WTC11 (cell line): ENCODE measurements around the gene CD244. TPM values are rescaled to one million over a fixed set of nuclear protein-coding genes. Genes with fewer than 3 reads are reported as not detected.

Source experiments
- ATAC-seq: fragments of 200-7000 bp; cut with Tn5 transposase; 2 replicates; pipeline ENCODE4 v1.10.0; 2021; ENCODE audit warnings: mild to moderate bottlenecking, moderate library complexity
- CTCF ChIA-PET: fragments of 300-600 bp; sonication (Branson Sonifier 250); formaldehyde crosslinking; loops from one replicate; lab custom pipeline; 2021; ENCODE audit warnings: antibody characterized with exemption; lab: Charles Lee
- POLR2A ChIA-PET: fragments of 350-600 bp; sonication (Branson Sonifier 250); formaldehyde crosslinking; loops from one replicate; lab custom pipeline; 2021; ENCODE audit warnings: antibody characterized with exemption; lab: Charles Lee
- DNase-seq: peaks from one replicate; pipeline ENCODE4 v3.0.0; 2021; ENCODE audit warnings: low spot score
- H3K27ac Mint-ChIP-seq: 2 replicates; pipeline ENCODE4 v1.8.0; 2021; ENCODE audit warnings: mixed read lengths
- H3K27me3 Mint-ChIP-seq: 2 replicates; pipeline ENCODE4 v1.8.0; 2021; ENCODE audit warnings: low read depth, mild to moderate bottlenecking, moderate library complexity, mixed read lengths
- H3K36me3 Mint-ChIP-seq: 2 replicates; pipeline ENCODE4 v1.8.0; 2021; ENCODE audit warnings: mixed read lengths
- H3K4me1 Mint-ChIP-seq: 2 replicates; pipeline ENCODE4 v1.8.0; 2022; ENCODE audit warnings: mixed read lengths
- H3K4me3 Mint-ChIP-seq: 2 replicates; pipeline ENCODE4 v1.8.0; 2021; ENCODE audit warnings: mild to moderate bottlenecking, moderate library complexity, mixed read lengths
- H3K9me3 Mint-ChIP-seq: 2 replicates; pipeline ENCODE4 v1.8.0; 2021; ENCODE audit warnings: mixed read lengths
- CBFB ChIP-seq: sonication (generic); formaldehyde crosslinking; IDR thresholded peaks from 2 replicates; pipeline ENCODE4 v1.8.1; 2022; ENCODE audit warnings: mild to moderate bottlenecking, low read depth, missing genetic modification reagents
- CREB1 ChIP-seq: sonication (generic); formaldehyde crosslinking; IDR thresholded peaks from 2 replicates; pipeline ENCODE4 v1.8.0; 2023; ENCODE audit warnings: mild to moderate bottlenecking, missing genetic modification reagents
- ELF4 ChIP-seq: sonication (generic); formaldehyde crosslinking; IDR thresholded peaks from 2 replicates; pipeline ENCODE4 v1.8.1; 2022; ENCODE audit warnings: low read depth, mild to moderate bottlenecking, moderate library complexity, missing genetic modification reagents
- EMX1 ChIP-seq: fragments of 250-450 bp; sonication (Bioruptor Pico); IDR thresholded peaks from 2 replicates; pipeline ENCODE4 v1.8.0; 2021; ENCODE audit warnings: mild to moderate bottlenecking
- ESRRA ChIP-seq: sonication (generic); formaldehyde crosslinking; IDR thresholded peaks from 2 replicates; pipeline ENCODE4 v1.8.1; 2022; ENCODE audit warnings: mild to moderate bottlenecking, missing genetic modification reagents, borderline replicate concordance
- GABPB1 ChIP-seq: sonication (generic); formaldehyde crosslinking; IDR thresholded peaks from 2 replicates; pipeline ENCODE4 v1.8.1; 2023; ENCODE audit warnings: mild to moderate bottlenecking, missing genetic modification reagents
- GRHL2 ChIP-seq: fragments of 250-450 bp; sonication (Bioruptor Pico); IDR thresholded peaks from 2 replicates; pipeline ENCODE4 v1.8.0; 2022; ENCODE audit warnings: mild to moderate bottlenecking, moderate library complexity; ENCODE audit not compliant: insufficient replicate concordance, severe bottlenecking
- JUN ChIP-seq: sonication (generic); formaldehyde crosslinking; IDR thresholded peaks from 2 replicates; pipeline ENCODE4 v1.8.0; 2023; ENCODE audit warnings: mild to moderate bottlenecking, missing genetic modification reagents
- KAT7 ChIP-seq: sonication (generic); formaldehyde crosslinking; IDR thresholded peaks from 2 replicates; pipeline ENCODE4 v1.8.1; 2023; ENCODE audit warnings: missing genetic modification reagents, mild to moderate bottlenecking, borderline replicate concordance
- NFATC4 ChIP-seq: fragments of 250-450 bp; sonication (Bioruptor Pico); IDR thresholded peaks from 2 replicates; pipeline ENCODE4 v1.9.0; 2021; ENCODE audit warnings: mild to moderate bottlenecking
- NR3C1 ChIP-seq: sonication (generic); formaldehyde crosslinking; conservative IDR thresholded peaks from 2 replicates; pipeline ENCODE4 v1.8.1; 2023; ENCODE audit warnings: low read depth, mild to moderate bottlenecking, missing genetic modification reagents
- OVOL2 ChIP-seq: fragments of 250-450 bp; sonication (Bioruptor Pico); IDR thresholded peaks from 2 replicates; pipeline ENCODE4 v1.9.0; 2021; ENCODE audit warnings: mild to moderate bottlenecking, borderline replicate concordance
- PRRX2 ChIP-seq: fragments of 250-450 bp; sonication (Bioruptor Pico); IDR thresholded peaks from 2 replicates; pipeline ENCODE4 v1.8.0; 2021; ENCODE audit warnings: mild to moderate bottlenecking
- TCF7 ChIP-seq: sonication (generic); formaldehyde crosslinking; IDR thresholded peaks from 2 replicates; pipeline ENCODE4 v1.8.0; 2022; ENCODE audit warnings: mild to moderate bottlenecking, low read depth, missing genetic modification reagents, moderate library complexity
- ZNF416 ChIP-seq: fragments of 250-450 bp; sonication (Bioruptor Pico); IDR thresholded peaks from 2 replicates; pipeline ENCODE4 v1.9.0; 2021; ENCODE audit warnings: mild to moderate bottlenecking, inconsistent platforms
- ZNF423 ChIP-seq: fragments of 250-450 bp; sonication (Bioruptor Pico); IDR thresholded peaks from 2 replicates; pipeline ENCODE4 v2.1.2; 2022; ENCODE audit warnings: mild to moderate bottlenecking, moderate library complexity
- ZNF671 ChIP-seq: fragments of 250-450 bp; sonication (Bioruptor Pico); IDR thresholded peaks from 2 replicates; pipeline ENCODE4 v1.8.0; 2021; ENCODE audit warnings: mild to moderate bottlenecking
- total RNA-seq: library from RNA; stranded (reverse); gene quantifications from 3 replicates; pipeline ENCODE4 v1.2.3, GENCODE V29; 2021
- TF ChIP-seq, protein P1 (sequence below): sonication (generic); formaldehyde crosslinking; IDR thresholded peaks from 2 replicates; pipeline ENCODE4 v1.8.1; 2022; ENCODE audit warnings: missing genetic modification reagents, borderline replicate concordance
- TF ChIP-seq, protein P2 (sequence below): fragments of 250-450 bp; sonication (Bioruptor Pico); IDR thresholded peaks from 2 replicates; pipeline ENCODE4 v1.9.0; 2021; ENCODE audit warnings: moderate library complexity, mild to moderate bottlenecking, inconsistent platforms, borderline replicate concordance
- TF ChIP-seq, protein P3 (sequence below): sonication (generic); formaldehyde crosslinking; IDR thresholded peaks from 2 replicates; pipeline ENCODE4 v1.8.0; 2022; ENCODE audit warnings: mild to moderate bottlenecking, missing genetic modification reagents
- TF ChIP-seq, protein P4 (sequence below): sonication (generic); formaldehyde crosslinking; IDR thresholded peaks from 2 replicates; pipeline ENCODE4 v1.8.1; 2023; ENCODE audit warnings: mild to moderate bottlenecking, moderate library complexity, missing genetic modification reagents
- TF ChIP-seq, protein P5 (sequence below): fragments of 250-450 bp; sonication (Bioruptor Pico); IDR thresholded peaks from 2 replicates; pipeline ENCODE4 v1.9.0; 2021; ENCODE audit warnings: mild to moderate bottlenecking
- TF ChIP-seq, protein P6 (sequence below): sonication (generic); formaldehyde crosslinking; IDR thresholded peaks from 2 replicates; pipeline ENCODE4 v1.8.1; 2022; ENCODE audit warnings: mild to moderate bottlenecking, missing genetic modification reagents, moderate library complexity, borderline replicate concordance
- TF ChIP-seq, protein P7 (sequence below): sonication (generic); formaldehyde crosslinking; IDR thresholded peaks from 2 replicates; pipeline ENCODE4 v1.8.1; 2022; ENCODE audit warnings: low read depth, mild to moderate bottlenecking, moderate library complexity, missing genetic modification reagents, borderline replicate concordance
- TF ChIP-seq, protein P8 (sequence below): sonication (generic); formaldehyde crosslinking; IDR thresholded peaks from 2 replicates; pipeline ENCODE4 v1.8.1; 2022; ENCODE audit warnings: low read depth, missing genetic modification reagents, borderline replicate concordance

Gene CD244
- total RNA-seq, 1 experiment from 2014 or later = not detected

DNA sequence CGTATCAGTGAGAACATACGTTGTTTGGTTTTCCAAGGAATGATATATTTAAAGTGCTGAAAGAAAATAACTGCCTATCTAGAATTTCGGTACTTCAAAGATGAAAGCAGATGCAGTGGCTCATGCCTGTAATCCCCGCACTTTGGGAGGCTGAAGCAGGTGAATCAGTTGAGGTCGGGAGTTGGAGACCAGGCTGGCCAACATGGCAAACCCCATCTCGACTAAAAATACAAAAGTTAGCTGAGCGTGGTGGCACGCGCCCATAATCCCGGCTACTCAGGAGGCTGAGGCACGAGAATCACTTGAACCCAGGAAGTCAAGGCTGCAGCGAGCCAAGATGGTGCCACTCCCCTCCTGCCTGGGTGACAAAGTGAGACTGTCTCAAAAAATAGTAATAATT, 16.4 kb downstream of the CD244 start:
- H3K9me3 Mint-ChIP-seq = peaks cover 4% of the 10 kb centered on the region
- ATAC-seq = no peak
- no peaks in the 10 kb centered on the region for H3K4me1 Mint-ChIP-seq
- TF ChIP-seq TCF7 (CRISPR knock-in tag) = no peak
- TF ChIP-seq NR3C1 (CRISPR knock-in tag) = no peak
- TF ChIP-seq, protein P1, sequence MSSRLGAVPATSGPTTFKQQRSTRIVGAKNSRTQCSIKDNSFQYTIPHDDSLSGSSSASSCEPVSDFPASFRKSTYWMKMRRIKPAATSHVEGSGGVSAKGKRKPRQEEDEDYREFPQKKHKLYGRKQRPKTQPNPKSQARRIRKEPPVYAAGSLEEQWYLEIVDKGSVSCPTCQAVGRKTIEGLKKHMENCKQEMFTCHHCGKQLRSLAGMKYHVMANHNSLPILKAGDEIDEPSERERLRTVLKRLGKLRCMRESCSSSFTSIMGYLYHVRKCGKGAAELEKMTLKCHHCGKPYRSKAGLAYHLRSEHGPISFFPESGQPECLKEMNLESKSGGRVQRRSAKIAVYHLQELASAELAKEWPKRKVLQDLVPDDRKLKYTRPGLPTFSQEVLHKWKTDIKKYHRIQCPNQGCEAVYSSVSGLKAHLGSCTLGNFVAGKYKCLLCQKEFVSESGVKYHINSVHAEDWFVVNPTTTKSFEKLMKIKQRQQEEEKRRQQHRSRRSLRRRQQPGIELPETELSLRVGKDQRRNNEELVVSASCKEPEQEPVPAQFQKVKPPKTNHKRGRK (CRISPR knock-in tag) = no peak
- TF ChIP-seq NFATC4 (CRISPR knock-in tag) = no peak
- no peak for TF ChIP-seq OVOL2 (CRISPR knock-in tag)
- TF ChIP-seq ESRRA (CRISPR knock-in tag) = no peak
- no peak for TF ChIP-seq ZNF416 (CRISPR knock-in tag)
- TF ChIP-seq, protein P2, sequence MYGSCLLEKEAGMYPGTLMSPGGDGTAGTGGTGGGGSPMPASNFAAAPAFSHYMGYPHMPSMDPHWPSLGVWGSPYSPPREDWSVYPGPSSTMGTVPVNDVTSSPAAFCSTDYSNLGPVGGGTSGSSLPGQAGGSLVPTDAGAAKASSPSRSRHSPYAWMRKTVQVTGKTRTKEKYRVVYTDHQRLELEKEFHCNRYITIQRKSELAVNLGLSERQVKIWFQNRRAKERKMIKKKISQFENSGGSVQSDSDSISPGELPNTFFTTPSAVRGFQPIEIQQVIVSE (CRISPR knock-in tag) = no peak
- TF ChIP-seq, protein P3, sequence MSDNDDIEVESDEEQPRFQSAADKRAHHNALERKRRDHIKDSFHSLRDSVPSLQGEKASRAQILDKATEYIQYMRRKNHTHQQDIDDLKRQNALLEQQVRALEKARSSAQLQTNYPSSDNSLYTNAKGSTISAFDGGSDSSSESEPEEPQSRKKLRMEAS (CRISPR knock-in tag) = no peak
- TF ChIP-seq CBFB = no peak
- no peak for TF ChIP-seq GRHL2 (CRISPR knock-in tag)
- TF ChIP-seq CREB1 (CRISPR knock-in tag) = no peak
- TF ChIP-seq ZNF671 (CRISPR knock-in tag) = no peak
- no peak for TF ChIP-seq JUN (CRISPR knock-in tag)
- TF ChIP-seq, all 79 proteins: peak for 0
- H3K36me3 Mint-ChIP-seq = no peaks in the 10 kb centered on the region
- H3K27me3 Mint-ChIP-seq = no peaks in the 10 kb centered on the region
- ChIA-PET CTCF (interaction anchor here (1.0 kb wide), 1 partner anchor 11 kb away, joined by 3 read pairs; no protein-coding TSS in a partner anchor), POLR2A (no interaction called here)
- no peak overlapping the region for H3K27ac Mint-ChIP-seq
- no peak for DNase-seq
- no peak overlapping the region for H3K4me3 Mint-ChIP-seq

DNA sequence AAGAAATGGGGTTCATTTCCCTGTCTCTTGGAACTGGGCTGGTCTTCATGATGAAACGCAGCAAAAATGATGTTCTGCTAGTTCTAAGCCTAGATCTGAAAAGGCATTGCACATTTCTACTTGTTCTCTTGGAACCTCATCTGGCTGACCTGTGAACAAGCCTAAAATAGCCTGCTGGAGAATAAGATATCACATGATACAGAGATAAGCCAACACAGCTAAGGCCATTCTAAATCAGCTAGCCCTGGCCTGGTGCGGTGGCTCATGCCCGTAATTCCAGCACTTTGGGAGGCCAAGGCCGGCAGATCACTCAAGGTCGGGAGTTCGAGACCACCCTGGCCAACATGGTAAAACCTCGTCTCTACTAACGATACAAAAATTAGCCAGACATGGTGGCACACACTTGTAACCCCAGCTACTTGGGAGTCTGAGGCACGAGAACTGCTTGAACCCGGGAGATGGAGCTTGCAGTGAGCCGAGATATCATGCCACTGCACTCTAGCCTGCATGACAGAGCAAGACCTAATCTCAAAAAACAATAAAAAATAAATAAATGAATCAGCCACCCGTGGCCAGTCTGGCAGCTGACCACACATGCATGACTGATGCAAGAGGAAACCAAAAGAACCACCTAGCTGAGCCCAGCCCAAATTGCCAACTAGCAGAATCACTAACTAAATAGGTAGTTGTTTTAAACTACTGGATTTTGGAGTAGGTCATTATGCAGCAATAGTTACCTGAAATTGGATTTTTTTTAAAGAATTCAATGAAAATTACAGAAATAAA, 18.0 kb downstream of the CD244 start:
- Mint-ChIP-seq H3K9me3 (peaks cover 4% of the 10 kb centered on the region), H3K36me3 (no peaks in the 10 kb centered on the region), H3K27me3 (no peaks in the 10 kb centered on the region), H3K4me1 (no peaks in the 10 kb centered on the region), H3K4me3 (no peak overlapping the region), H3K27ac (no peak overlapping the region)
- ATAC-seq (no peak), DNase-seq (no peak)
- CTCF ChIA-PET = interaction anchor here (1.1 to 1.6 kb wide), 4 partner anchors 10 to 107 kb away, joined by 3 to 6 read pairs (median 4); partner anchors contain the start of gene ITLN1
- POLR2A ChIA-PET = no interaction called here
- TF ChIP-seq, protein P4, sequence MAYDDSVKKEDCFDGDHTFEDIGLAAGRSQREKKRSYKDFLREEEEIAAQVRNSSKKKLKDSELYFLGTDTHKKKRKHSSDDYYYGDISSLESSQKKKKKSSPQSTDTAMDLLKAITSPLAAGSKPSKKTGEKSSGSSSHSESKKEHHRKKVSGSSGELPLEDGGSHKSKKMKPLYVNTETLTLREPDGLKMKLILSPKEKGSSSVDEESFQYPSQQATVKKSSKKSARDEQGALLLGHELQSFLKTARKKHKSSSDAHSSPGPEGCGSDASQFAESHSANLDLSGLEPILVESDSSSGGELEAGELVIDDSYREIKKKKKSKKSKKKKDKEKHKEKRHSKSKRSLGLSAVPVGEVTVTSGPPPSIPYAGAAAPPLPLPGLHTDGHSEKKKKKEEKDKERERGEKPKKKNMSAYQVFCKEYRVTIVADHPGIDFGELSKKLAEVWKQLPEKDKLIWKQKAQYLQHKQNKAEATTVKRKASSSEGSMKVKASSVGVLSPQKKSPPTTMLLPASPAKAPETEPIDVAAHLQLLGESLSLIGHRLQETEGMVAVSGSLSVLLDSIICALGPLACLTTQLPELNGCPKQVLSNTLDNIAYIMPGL (CRISPR knock-in tag) = no peak
- TF ChIP-seq, protein P5, sequence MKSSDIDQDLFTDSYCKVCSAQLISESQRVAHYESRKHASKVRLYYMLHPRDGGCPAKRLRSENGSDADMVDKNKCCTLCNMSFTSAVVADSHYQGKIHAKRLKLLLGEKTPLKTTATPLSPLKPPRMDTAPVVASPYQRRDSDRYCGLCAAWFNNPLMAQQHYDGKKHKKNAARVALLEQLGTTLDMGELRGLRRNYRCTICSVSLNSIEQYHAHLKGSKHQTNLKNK (CRISPR knock-in tag) = no peak
- TF ChIP-seq ELF4 (CRISPR knock-in tag) (no peak), TCF7 (CRISPR knock-in tag) (no peak), ZNF423 (no peak), KAT7 (CRISPR knock-in tag) (no peak), GABPB1 (CRISPR knock-in tag) (no peak), EMX1 (no peak), PRRX2 (no peak)
- TF ChIP-seq, protein P6, sequence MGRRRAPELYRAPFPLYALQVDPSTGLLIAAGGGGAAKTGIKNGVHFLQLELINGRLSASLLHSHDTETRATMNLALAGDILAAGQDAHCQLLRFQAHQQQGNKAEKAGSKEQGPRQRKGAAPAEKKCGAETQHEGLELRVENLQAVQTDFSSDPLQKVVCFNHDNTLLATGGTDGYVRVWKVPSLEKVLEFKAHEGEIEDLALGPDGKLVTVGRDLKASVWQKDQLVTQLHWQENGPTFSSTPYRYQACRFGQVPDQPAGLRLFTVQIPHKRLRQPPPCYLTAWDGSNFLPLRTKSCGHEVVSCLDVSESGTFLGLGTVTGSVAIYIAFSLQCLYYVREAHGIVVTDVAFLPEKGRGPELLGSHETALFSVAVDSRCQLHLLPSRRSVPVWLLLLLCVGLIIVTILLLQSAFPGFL = no peak
- TF ChIP-seq, protein P7, sequence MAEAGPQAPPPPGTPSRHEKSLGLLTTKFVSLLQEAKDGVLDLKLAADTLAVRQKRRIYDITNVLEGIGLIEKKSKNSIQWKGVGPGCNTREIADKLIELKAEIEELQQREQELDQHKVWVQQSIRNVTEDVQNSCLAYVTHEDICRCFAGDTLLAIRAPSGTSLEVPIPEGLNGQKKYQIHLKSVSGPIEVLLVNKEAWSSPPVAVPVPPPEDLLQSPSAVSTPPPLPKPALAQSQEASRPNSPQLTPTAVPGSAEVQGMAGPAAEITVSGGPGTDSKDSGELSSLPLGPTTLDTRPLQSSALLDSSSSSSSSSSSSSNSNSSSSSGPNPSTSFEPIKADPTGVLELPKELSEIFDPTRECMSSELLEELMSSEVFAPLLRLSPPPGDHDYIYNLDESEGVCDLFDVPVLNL (CRISPR knock-in tag) = no peak
- TF ChIP-seq, protein P8, sequence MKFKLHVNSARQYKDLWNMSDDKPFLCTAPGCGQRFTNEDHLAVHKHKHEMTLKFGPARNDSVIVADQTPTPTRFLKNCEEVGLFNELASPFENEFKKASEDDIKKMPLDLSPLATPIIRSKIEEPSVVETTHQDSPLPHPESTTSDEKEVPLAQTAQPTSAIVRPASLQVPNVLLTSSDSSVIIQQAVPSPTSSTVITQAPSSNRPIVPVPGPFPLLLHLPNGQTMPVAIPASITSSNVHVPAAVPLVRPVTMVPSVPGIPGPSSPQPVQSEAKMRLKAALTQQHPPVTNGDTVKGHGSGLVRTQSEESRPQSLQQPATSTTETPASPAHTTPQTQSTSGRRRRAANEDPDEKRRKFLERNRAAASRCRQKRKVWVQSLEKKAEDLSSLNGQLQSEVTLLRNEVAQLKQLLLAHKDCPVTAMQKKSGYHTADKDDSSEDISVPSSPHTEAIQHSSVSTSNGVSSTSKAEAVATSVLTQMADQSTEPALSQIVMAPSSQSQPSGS (CRISPR knock-in tag) = no peak
